ENCODE data around the gene MRTFA. TPM values are rescaled to one million over a fixed set of nuclear protein-coding genes. Genes with fewer than 3 reads are reported as not detected.

Gene MRTFA
- total RNA-seq, 4 donors from 2014 or later: 59.7 to 163 (median 111) TPM

GRCh38 chr22:40406063-40406890, 230.2 kb downstream of the MRTFA start:
- 94% methylated on average over 22 to 30 of the region's 31 CpGs for WGBS, 2 donors
- intact Hi-C loops (cut with DNase I; ENCODE audit: low total_unique reads): no loop called here
- DNase-seq (ENCODE audit: low spot score in 2 of 2): no peak
- no peak overlapping the region for H3K4me3 ChIP-seq (ENCODE audit: low read depth, poor library complexity, severe bottlenecking)
- no peak for TF ChIP-seq POLR2A (IDR thresholded peaks at IDR 0.05)
- no peak for TF ChIP-seq CTCF (IDR thresholded peaks at IDR 0.05)

GRCh38 chr22:40405178-40406062, 231.1 kb downstream of the MRTFA start:
- H3K4me3 ChIP-seq (ENCODE audit: low read depth, poor library complexity, severe bottlenecking): no peak overlapping the region
- peak in 1 of 2 donors; percentile 78 for DNase-seq (ENCODE audit: low spot score in 2 of 2)
- 87 to 90% methylated on average over 21 to 24 of the region's 28 CpGs for WGBS, 2 donors
- no peak for TF ChIP-seq CTCF (IDR thresholded peaks at IDR 0.05)
- TF ChIP-seq POLR2A (IDR thresholded peaks at IDR 0.05): no peak
- intact Hi-C loops (cut with DNase I; ENCODE audit: low total_unique reads): no loop called here

- H3K4me3 ChIP-seq (ENCODE audit: low read depth, poor library complexity, severe bottlenecking): no peak overlapping the region
- TF ChIP-seq POLR2A (IDR thresholded peaks at IDR 0.05): no peak
- TF ChIP-seq CTCF (IDR thresholded peaks at IDR 0.05): no peak
- intact Hi-C loops (cut with DNase I; ENCODE audit: low total_unique reads): no loop called here
- DNase-seq (ENCODE audit: low spot score in 2 of 2): peak in 1 of 2 donors; percentile 77
- WGBS, 2 donors: 85 to 88% methylated on average over 21 to 22 of the region's 25 CpGs
These were observed 232.0 kb downstream of the MRTFA start for GRCh38 chr22:40404251-40405177.

GRCh38 chr22:40403651-40404050, 232.9 kb downstream of the MRTFA start:
- TF ChIP-seq POLR2A (IDR thresholded peaks at IDR 0.05) (no peak), CTCF (IDR thresholded peaks at IDR 0.05) (no peak)
- intact Hi-C loops (cut with DNase I; ENCODE audit: low total_unique reads): no loop called here
- WGBS, 2 donors: 84 to 87% methylated on average over 7 of the region's 7 CpGs
- no peak overlapping the region for H3K4me3 ChIP-seq (ENCODE audit: low read depth, poor library complexity, severe bottlenecking)
- peak in 1 of 2 donors; percentile 67 for DNase-seq (ENCODE audit: low spot score in 2 of 2)

GRCh38 chr22:40403141-40403540, 233.4 kb downstream of the MRTFA start:
- no peak for TF ChIP-seq CTCF (IDR thresholded peaks at IDR 0.05)
- TF ChIP-seq POLR2A (IDR thresholded peaks at IDR 0.05): no peak
- 92% methylated on average over 3 of the region's 3 CpGs for WGBS, 2 donors
- peak in 1 of 2 donors; percentile 36 for DNase-seq (ENCODE audit: low spot score in 2 of 2)
- H3K4me3 ChIP-seq (ENCODE audit: low read depth, poor library complexity, severe bottlenecking): no peak overlapping the region
- intact Hi-C loops (cut with DNase I; ENCODE audit: low total_unique reads): no loop called here

All from lower leg skin (tissue), 4 donors.